ENCODE data around the gene TTC7B.
A peak's percentile ranks its signal among the peaks of the same experiment; 100 is the strongest.

Gene TTC7B

DNA sequence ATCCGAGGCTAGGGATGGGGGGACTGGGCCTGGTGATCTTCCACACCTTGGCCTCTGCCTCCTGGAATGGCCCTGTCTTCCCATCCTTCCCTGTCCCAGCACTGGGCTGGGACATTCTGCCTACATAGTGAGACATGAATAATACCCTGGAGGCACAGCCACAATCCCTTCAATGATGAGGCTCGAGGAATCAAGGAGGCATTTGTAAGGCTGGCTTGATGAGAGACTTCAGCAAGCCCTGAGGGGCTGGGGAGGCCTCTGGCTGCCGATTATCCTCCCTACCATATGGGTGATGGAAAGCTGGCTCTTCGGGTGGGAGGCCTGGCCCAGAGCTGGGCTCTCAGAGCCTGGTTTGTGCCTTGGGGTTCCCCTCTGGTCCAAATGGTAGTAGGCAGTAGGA lies 326.9 kb downstream of the TTC7B start:
- H3K4me1 ChIP-seq (ENCODE audit: insufficient read depth, poor library complexity, severe bottlenecking): no peaks in the 10 kb centered on the region
- TF ChIP-seq, protein P1, sequence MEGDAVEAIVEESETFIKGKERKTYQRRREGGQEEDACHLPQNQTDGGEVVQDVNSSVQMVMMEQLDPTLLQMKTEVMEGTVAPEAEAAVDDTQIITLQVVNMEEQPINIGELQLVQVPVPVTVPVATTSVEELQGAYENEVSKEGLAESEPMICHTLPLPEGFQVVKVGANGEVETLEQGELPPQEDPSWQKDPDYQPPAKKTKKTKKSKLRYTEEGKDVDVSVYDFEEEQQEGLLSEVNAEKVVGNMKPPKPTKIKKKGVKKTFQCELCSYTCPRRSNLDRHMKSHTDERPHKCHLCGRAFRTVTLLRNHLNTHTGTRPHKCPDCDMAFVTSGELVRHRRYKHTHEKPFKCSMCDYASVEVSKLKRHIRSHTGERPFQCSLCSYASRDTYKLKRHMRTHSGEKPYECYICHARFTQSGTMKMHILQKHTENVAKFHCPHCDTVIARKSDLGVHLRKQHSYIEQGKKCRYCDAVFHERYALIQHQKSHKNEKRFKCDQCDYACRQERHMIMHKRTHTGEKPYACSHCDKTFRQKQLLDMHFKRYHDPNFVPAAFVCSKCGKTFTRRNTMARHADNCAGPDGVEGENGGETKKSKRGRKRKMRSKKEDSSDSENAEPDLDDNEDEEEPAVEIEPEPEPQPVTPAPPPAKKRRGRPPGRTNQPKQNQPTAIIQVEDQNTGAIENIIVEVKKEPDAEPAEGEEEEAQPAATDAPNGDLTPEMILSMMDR (IDR thresholded peaks at IDR 0.05; ENCODE audit: poor library complexity, severe bottlenecking): no peak

DNA sequence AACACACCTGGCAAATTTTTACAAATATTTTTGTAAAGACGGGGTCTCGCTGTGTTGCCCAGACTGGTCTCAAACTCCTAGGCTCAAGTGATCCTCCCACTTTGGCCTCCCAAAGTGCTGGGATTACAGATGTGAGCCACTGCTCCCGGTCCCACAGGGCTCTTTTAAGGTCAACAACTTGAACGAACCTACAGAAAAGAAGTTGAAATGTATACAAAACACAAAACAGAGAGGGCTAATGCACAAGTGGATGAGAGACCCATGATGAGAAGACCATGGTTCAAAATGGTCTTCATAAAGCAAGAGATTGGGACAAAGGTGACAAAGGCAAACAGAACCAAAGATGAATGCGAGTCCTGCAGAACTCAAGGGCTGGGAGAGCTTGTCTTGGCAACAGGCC lies 328.0 kb downstream of the TTC7B start:
- no peak for ATAC-seq (ENCODE audit: low read depth)
- TF ChIP-seq, protein P1 (IDR thresholded peaks at IDR 0.05; ENCODE audit: poor library complexity, severe bottlenecking): no peak
- no peak for DNase-seq (ENCODE audit: low spot score)
- H3K36me3 ChIP-seq (ENCODE audit: low read depth): no peaks in the 10 kb centered on the region
- H3K9me3 ChIP-seq (ENCODE audit: severe bottlenecking): no peaks in the 10 kb centered on the region
- H3K4me1 ChIP-seq (ENCODE audit: insufficient read depth, poor library complexity, severe bottlenecking): no peaks in the 10 kb centered on the region
- no peak overlapping the region for H3K27ac ChIP-seq (ENCODE audit: poor library complexity, severe bottlenecking)
- no peaks in the 10 kb centered on the region for H3K27me3 ChIP-seq (ENCODE audit: insufficient read depth, poor library complexity, severe bottlenecking)
- H3K4me3 ChIP-seq (ENCODE audit: severe bottlenecking): no peak overlapping the region

More for the DNA sequence above, 326.9 kb downstream of the TTC7B start:
- ATAC-seq (ENCODE audit: low read depth) (no peak), DNase-seq (ENCODE audit: low spot score) (no peak)
- Histone ChIP-seq H3K27me3 (ENCODE audit: insufficient read depth, poor library complexity, severe bottlenecking) (no peaks in the 10 kb centered on the region), H3K36me3 (ENCODE audit: low read depth) (no peaks in the 10 kb centered on the region), H3K27ac (ENCODE audit: poor library complexity, severe bottlenecking) (no peak overlapping the region), H3K9me3 (ENCODE audit: severe bottlenecking) (no peaks in the 10 kb centered on the region), H3K4me3 (ENCODE audit: severe bottlenecking) (no peak overlapping the region)

- H3K36me3 ChIP-seq (ENCODE audit: low read depth): no peaks in the 10 kb centered on the region
- no peak for ATAC-seq (ENCODE audit: low read depth)
- no peak overlapping the region for H3K4me3 ChIP-seq (ENCODE audit: severe bottlenecking)
- no peak overlapping the region for H3K27ac ChIP-seq (ENCODE audit: poor library complexity, severe bottlenecking)
- peak; percentile 28 for DNase-seq (ENCODE audit: low spot score)
- no peaks in the 10 kb centered on the region for H3K27me3 ChIP-seq (ENCODE audit: insufficient read depth, poor library complexity, severe bottlenecking)
- no peaks in the 10 kb centered on the region for H3K9me3 ChIP-seq (ENCODE audit: severe bottlenecking)
- TF ChIP-seq, protein P1 (IDR thresholded peaks at IDR 0.05; ENCODE audit: poor library complexity, severe bottlenecking): no peak
- no peaks in the 10 kb centered on the region for H3K4me1 ChIP-seq (ENCODE audit: insufficient read depth, poor library complexity, severe bottlenecking)
Measured at GRCh38 chr14:90487462-90487861, 328.8 kb downstream of the TTC7B start.

DNA sequence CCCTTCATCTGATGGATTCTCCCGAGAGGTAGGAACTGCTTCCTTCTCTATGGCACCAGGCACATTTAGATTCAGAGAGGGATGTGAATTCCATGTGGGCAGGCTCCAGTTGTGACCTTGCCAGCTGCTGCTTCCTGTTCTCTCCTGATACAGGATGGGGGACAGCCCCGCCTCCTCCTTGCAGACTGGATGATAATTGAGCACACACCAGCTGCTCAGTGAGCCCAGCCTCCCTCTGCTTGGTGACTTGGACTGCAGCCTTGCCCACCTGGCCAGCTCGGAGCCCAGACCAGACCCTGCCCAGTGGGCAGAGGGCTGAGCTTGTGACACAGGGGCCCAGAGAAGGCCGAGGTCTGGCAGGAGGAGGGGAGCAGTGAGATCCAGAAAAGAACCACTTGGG lies 329.2 kb downstream of the TTC7B start:
- DNase-seq (ENCODE audit: low spot score) (peak; percentile 49), ATAC-seq (ENCODE audit: low read depth) (0 out of 3 replicates have a peak, but pooled peaks have one; percentile 19)
- Histone ChIP-seq H3K9me3 (ENCODE audit: severe bottlenecking) (no peaks in the 10 kb centered on the region), H3K27ac (ENCODE audit: poor library complexity, severe bottlenecking) (no peak overlapping the region), H3K27me3 (ENCODE audit: insufficient read depth, poor library complexity, severe bottlenecking) (no peaks in the 10 kb centered on the region), H3K4me3 (ENCODE audit: severe bottlenecking) (no peak overlapping the region), H3K36me3 (ENCODE audit: low read depth) (no peaks in the 10 kb centered on the region), H3K4me1 (ENCODE audit: insufficient read depth, poor library complexity, severe bottlenecking) (no peaks in the 10 kb centered on the region)
- TF ChIP-seq, protein P1 (IDR thresholded peaks at IDR 0.05; ENCODE audit: poor library complexity, severe bottlenecking): no peak

DNA sequence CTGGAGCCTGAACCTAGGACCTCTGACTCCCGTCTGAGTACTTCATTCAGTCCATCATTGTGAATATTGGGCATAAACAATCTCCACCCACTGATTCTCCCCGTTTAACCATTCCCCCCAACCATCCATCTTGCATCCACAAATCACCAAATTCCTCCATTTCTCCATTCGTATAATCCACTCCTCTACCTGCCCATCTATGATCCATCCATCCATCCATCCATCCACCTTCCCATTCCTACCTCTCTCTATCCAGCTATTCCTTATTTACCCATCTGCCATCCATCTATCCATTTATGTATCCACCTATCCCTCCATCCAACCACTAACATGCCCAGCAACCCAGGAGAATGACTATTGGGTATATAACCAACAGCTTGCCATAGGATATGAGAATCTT lies 331.9 kb downstream of the TTC7B start:
- Histone ChIP-seq H3K27me3 (ENCODE audit: insufficient read depth, poor library complexity, severe bottlenecking) (no peaks in the 10 kb centered on the region), H3K36me3 (ENCODE audit: low read depth) (no peaks in the 10 kb centered on the region), H3K27ac (ENCODE audit: poor library complexity, severe bottlenecking) (no peak overlapping the region), H3K4me3 (ENCODE audit: severe bottlenecking) (no peak overlapping the region), H3K9me3 (ENCODE audit: severe bottlenecking) (no peaks in the 10 kb centered on the region), H3K4me1 (ENCODE audit: insufficient read depth, poor library complexity, severe bottlenecking) (no peaks in the 10 kb centered on the region)
- no peak for DNase-seq (ENCODE audit: low spot score)
- ATAC-seq (ENCODE audit: low read depth): no peak
- TF ChIP-seq, protein P1 (IDR thresholded peaks at IDR 0.05; ENCODE audit: poor library complexity, severe bottlenecking): no peak

Measured in RWPE2 (cell line).